GM21786 (cell line): Measurements from ENCODE around the gene SLC30A3.
"Not testable (repeated sequence)": the region's sequence is repeated elsewhere in the genome, so short reads cannot be mapped to it uniquely, and the experiment has no call there.

Source experiments
- ATAC-seq: cut with Tn5 transposase; IDR thresholded peaks from one replicate; pipeline ENCODE4 v1.9.1; 2021; ENCODE audit not compliant: unreplicated experiment

SLC30A3 gene, protein sequence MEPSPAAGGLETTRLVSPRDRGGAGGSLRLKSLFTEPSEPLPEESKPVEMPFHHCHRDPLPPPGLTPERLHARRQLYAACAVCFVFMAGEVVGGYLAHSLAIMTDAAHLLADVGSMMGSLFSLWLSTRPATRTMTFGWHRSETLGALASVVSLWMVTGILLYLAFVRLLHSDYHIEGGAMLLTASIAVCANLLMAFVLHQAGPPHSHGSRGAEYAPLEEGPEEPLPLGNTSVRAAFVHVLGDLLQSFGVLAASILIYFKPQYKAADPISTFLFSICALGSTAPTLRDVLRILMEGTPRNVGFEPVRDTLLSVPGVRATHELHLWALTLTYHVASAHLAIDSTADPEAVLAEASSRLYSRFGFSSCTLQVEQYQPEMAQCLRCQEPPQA

DNA sequence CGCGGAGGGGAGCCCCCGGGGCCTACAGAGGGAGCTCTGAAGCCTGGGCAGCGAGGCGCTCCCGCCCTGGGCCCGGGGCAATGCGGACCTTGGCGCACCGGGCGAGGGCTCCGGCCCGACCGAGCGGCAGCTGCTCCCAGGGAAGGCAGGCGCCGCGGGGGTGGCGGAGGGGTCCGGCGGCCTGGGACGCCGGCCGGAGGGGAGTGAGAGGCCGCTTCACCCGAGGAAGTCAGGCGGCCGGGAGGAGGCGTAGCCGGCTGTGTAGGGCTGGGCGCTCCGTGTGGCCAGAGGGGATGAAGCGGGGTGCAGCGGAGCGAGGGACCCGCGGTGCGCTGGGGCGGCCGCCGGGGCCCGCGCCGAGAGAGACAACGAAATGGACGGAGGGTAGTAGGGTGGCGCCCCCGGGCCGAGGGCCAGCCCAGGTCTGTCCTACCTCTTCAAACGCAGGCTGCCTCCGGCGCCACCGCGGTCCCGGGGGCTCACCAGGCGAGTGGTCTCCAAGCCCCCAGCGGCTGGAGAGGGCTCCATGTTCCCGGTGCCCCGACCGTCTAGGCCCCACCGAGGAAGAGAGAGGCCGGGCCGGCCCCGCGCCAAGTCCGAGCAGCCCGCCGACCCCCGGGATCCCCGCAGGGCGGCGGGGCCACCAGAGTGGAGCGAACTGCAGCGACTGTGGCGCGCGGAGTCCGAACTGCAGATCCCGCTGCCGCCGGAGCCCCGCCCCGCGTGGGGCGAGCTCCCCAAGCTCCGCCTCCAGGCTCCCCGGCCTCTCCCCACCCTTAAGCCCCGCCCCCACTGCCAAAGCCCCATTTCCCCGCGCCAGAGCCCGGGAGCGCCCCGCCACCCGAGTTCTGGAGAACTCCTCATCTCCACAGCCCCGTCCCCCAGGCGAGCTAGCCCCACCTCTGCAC lies at the start of gene SLC30A3:
Gene SLC30A3, minus strand, starts transcription at position 669 of the 908 bp plus-strand sequence. Its CDS starts 141 bp downstream, at position 528.
- no peak for ATAC-seq

GRCh38 chr2:27312152-27312551 lies 49.3 kb upstream of the SLC30A3 start:
- ATAC-seq, result no peak

DNA sequence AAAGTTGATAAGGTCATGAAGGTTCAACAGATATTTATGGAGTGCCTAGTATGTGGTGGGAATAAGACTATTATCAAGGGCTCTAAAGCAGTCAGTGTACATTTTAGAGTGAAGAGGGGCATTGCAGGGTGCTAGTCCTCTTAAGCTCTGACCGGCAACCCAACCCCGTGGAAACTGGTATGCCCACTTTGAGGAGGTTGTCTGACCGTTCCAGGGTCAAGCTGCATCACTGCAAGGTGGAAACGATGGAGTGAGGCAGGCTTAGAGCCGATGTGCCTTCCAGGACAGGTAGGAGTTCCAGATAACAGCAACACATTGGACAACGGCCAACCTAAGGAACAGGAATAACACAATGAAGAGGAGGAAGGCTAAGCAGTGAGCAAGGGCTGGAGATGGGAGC lies 46.8 kb upstream of the SLC30A3 start:
- no peak for ATAC-seq

- ATAC-seq, result no peak
Measured at GRCh38 chr2:27308359-27308881, 45.6 kb upstream of the SLC30A3 start, which contains the start of gene UCN. TSS of gene UCN (minus strand) at chr2:27308445. CDS start at chr2:27307895, 550 bp downstream.

DNA sequence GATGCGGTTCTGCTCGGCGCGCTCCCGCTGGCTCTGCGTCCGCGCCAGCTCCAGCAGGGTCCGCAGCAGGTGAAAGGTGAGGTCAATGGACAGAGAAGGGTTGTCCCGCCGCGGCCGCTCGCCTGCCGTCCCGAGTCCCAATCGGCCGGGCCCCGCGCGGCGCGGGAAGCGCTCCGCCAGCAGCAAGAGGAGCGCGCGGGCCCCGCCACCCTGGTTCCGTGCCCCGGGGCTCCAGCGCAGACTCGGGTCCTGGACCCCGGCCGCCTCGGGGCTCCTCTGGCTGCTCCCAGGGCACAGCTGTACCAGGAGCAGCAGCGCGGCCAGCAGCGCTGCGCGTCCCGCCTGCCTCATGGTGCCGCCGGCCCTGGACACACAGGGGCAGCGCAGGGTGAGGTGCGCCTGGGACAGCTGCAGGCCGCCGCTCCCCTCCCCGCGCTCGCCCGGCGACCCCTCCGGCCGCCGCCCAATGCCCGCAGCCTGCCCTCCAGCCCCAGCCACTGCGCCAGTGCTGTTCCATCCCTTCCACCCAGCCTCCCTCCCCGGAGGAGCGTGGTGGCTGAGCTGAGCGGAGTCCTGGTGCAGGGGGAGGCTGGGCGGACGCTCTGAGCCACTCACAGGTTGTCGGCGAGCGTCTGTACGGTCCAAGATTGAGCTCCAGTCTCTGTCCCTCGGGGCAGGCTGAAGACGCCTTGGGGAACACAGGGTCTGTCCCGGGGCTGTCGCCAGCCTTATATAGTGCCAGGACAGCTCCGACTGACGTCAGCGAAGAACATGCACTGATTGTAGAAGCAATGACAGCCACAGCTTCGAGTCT lies 44.9 kb upstream of the SLC30A3 start:
- no peak for ATAC-seq

DNA sequence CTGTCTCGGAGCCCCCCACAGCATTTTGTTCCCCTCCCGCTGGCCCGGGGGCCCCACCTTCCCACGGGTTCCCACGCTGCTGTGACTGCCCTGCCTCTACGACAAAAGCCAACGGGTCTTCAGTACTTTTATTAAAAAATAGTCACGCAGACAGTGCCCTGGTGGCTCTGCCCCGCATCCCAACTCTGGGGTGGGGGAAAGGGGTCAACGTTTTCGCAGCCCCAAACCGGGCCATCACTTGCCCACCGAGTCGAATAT lies 44.4 kb upstream of the SLC30A3 start:
- ATAC-seq, result no peak

- no peak for ATAC-seq
Measured at GRCh38 chr2:27306573-27307286, 43.9 kb upstream of the SLC30A3 start.

DNA sequence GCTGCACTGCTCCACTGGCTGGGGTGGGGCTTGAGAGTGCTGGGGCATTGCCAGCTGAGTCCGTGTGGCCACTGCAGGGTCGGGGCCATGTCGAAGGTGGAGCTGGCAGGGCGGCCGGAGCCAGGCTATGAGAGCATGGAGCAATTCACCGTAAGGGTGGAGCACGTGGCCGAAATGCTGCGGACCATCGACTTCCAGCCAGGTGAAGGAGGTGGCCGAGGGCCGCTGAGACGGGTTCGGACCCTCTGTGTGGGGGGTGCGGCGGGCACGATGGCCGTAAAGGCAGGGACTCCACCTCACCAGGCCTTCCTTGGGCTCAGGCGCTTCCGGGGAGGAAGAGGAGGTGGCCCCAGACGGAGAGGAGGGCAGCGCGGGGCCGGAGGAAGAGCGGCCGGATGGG lies 43.3 kb upstream of the SLC30A3 start:
- no peak for ATAC-seq

GRCh38 chr2:27305516-27305915 lies 42.7 kb upstream of the SLC30A3 start:
- no peak for ATAC-seq

GRCh38 chr2:27304488-27305240 lies 41.8 kb upstream of the SLC30A3 start:
- no peak for ATAC-seq

DNA sequence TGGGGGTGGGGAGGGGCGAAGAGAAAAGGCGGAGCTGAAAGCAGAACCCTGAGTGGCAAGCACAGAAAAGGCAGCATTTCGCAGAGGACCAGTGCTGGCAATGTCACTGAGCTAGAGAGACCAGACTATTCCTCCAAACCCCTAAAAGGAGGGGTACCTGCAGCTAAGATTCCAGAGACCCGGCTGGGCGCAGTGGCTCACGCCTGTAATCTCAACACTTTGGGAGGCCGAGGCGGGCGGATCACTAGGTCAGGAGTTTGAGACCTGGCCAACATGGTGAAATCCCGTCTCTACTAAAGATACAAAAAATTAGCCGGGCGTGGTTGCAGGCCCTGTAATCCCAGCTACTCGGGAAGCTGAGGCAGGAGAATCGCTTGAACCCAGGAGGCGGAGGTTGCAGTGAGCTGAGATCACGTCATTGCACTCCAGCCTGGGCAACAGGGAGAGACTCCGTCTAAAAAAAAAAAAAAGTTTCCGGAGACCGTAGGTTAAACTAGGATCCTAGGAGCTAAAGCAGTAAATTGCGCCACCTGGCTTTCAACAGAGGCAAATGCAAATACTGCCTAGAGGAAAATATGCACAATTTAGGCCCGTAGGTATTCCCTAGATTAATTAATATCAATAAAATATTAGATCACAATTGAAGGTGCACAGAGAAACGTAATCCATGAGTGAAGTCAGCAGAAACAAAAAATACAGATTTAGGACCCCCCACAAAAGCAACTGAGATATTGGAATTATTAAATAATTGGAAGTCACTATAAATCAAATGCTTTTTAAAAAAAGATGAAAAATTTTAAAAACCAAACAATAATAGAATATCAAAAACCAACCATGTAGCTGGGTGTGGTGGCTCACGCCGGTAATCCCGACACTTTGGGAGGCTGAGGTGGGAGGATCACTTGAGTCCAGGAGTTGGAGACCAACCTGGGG lies 40.5 kb upstream of the SLC30A3 start:
- ATAC-seq, result no peak

DNA sequence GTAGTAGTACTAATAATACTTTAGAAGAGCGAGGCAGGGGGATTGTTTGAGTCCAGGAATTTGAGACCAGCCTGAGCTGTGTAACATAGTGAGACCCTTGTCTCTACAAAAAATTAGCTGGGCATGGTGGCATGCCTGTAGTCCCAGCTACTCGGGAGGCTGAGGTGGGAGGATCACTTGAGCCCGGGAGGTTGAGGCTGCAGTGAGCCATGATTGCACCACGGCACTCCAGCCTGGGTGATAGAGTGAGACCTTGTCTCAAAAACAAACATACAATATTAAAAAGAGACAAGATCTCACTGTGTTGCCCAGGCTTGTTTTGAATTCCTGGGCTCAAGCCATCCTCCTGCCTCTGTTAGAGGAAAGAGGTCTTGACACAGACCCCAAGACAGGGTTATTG lies 37.8 kb upstream of the SLC30A3 start:
- ATAC-seq, result not testable (repeated sequence)

- ATAC-seq, result no peak
Measured at GRCh38 chr2:27298391-27299080, 35.7 kb upstream of the SLC30A3 start.

DNA sequence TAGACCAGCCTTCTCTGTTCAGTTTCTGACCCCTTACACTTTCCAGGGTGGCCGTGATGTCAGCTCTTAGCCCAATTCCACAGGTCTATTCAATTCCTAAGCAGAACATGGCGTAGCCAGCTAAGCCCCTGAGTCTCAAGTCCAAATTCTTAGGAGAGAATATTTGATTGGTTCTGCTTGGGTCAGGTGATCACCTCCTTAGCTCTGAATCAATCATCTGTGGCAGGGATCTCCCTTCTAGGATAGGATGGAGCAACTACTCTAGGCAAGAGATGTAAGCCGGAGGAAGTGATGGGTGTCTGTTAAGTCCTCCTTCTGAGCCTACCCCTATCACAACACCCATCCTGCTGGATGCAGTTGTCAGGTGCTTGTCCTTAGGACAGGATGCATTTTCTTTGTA lies 34.3 kb upstream of the SLC30A3 start:
- ATAC-seq, result no peak

DNA sequence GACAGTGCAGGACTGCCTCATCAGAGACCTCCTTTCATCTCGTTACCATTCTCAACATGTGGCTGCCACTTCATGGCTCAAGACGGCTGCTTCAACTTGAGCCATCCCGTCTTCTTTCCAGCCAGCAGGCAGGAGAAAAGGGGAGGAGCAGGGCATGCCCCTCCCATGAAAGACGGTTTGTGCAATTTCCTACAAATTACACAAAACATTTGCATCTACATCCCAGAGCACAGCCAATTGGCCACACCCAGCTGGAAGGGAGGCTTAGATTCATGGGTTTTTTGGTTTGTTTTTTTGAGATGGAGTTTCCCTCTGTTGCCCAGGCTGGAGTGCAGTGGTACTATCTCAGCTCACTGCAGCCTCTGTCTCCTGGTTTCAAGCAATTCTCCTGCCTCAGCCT lies 33.6 kb upstream of the SLC30A3 start:
- no peak for ATAC-seq

- ATAC-seq, result no peak
Measured at GRCh38 chr2:27294928-27295327, 32.1 kb upstream of the SLC30A3 start.

DNA sequence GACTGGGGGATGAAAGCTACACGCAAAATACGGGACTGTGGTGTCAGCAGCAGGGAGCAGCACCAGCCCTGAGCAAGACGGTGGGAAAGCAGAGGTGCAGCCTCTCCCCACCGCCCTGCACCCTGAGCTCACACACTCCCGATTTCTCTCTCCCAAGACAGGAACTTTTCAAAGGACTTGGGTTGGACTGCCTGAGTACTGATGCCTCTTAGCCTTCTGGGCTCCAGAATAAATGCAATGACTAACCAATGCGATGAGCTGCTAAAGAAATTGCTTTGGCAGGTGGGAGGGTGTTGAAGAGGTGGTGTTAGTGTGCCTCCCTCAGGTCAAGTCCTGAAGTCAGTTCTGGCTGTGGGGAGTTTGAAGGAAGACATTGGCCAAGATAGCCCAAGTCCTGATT lies 29.0 kb upstream of the SLC30A3 start:
- ATAC-seq, result no peak

- ATAC-seq, result no peak
Measured at GRCh38 chr2:27290549-27290948, 27.7 kb upstream of the SLC30A3 start.
